Spleen (tissue), 11 donors: ENCODE measurements around the gene DNMBP. TPM values are rescaled to one million over a fixed set of nuclear protein-coding genes. Genes with fewer than 3 reads are reported as not detected.

Source experiments
- DNase-seq: peaks from one replicate; pipeline ENCODE4 v3.0.0-alpha.2; 2020
- H3K27ac ChIP-seq, 8 donors: fragments of 200-600 bp; sonication (generic) in 7 of 8; 1 replicate in 4 of 8; 2 replicates in 4 of 8; pipeline versions ENCODE4 v1.5.0 to v1.8.0; 2016 to 2021; ENCODE audit warnings: inconsistent platforms in 4 of 8, mild to moderate bottlenecking in 4 of 8, moderate library complexity in 1 of 8
- H3K27me3 ChIP-seq, 7 donors: fragments of 200-600 bp; sonication (generic) in 6 of 7; replicated peaks in 1 of 7; 1 replicate in 4 of 7; 2 replicates in 3 of 7; pipeline versions ENCODE4 v1.5.0 to v1.8.0; 2016 to 2021; ENCODE audit warnings: inconsistent platforms in 3 of 7, mild to moderate bottlenecking in 1 of 7
- H3K36me3 ChIP-seq, 6 donors: fragments of 200-600 bp; sonication (generic) in 5 of 6; 1 replicate in 4 of 6; 2 replicates in 2 of 6; pipeline versions ENCODE4 v1.5.0 to v1.8.0; 2016 to 2021; ENCODE audit warnings: inconsistent platforms in 2 of 6
- H3K4me1 ChIP-seq, 6 donors: fragments of 200-600 bp; sonication (generic) in 5 of 6; 1 replicate in 3 of 6; 2 replicates in 3 of 6; pipeline versions ENCODE4 v1.5.0 to v1.8.0; 2016 to 2021; ENCODE audit warnings: inconsistent platforms in 3 of 6
- H3K4me3 ChIP-seq, 8 donors: fragments of 200-600 bp; sonication (generic) in 7 of 8; 1 replicate in 4 of 8; 2 replicates in 4 of 8; pipeline versions ENCODE4 v1.5.0 to v1.8.0; 2016 to 2021; ENCODE audit warnings: inconsistent platforms in 4 of 8, mild to moderate bottlenecking in 4 of 8, moderate library complexity in 2 of 8
- H3K9me3 ChIP-seq, 8 donors: fragments of 200-600 bp; sonication (generic) in 7 of 8; 1 replicate in 4 of 8; 2 replicates in 4 of 8; pipeline versions ENCODE4 v1.5.0 to v1.8.0; 2016 to 2021; ENCODE audit warnings: inconsistent platforms in 4 of 8
- CTCF ChIP-seq, 11 experiments: fragments of 200-600 bp in 7 of 11; fragments of 450-650 bp in 4 of 11; sonication (generic) in 4 of 11; IDR thresholded peaks in 8 of 11; conservative IDR thresholded peaks in 3 of 11; 1 replicate in 7 of 11; 2 replicates in 4 of 11; pipeline versions ENCODE4 v1.4.0 to v1.8.0; 2016 to 2021; ENCODE audit warnings: antibody characterized with exemption in 11 of 11, inconsistent platforms in 4 of 11, mild to moderate bottlenecking in 1 of 11
- POLR2A ChIP-seq, 3 donors: fragments of 450-650 bp; IDR thresholded peaks; one replicate each; pipeline ENCODE4 v1.5.1; 2017; ENCODE audit warnings: antibody characterized with exemption in 3 of 3, mild to moderate bottlenecking in 1 of 3
- POLR2AphosphoS5 ChIP-seq, 3 donors: sonication (generic); formaldehyde crosslinking; IDR thresholded peaks; one replicate each; pipeline ENCODE4 v1.5.1; 2017; ENCODE audit warnings: antibody characterized with exemption in 3 of 3
- WGBS, 5 donors: extraction: QIAGEN DNeasy Blood & Tissue Kit in 3 of 5; methylation state at CpG; one replicate each; pipeline versions ENCODE4 v1.1.5 to v1.1.7; 2013 to 2018; 5-methylcytosine and 5-hydroxymethylcytosine counted together
- intact Hi-C: fragments of 100-400 bp; cut with DNase I; formaldehyde crosslinking; loops from one replicate; pipeline ENCODE4 v1.15.0; 2023; ENCODE audit warnings: low total_unique reads
- polyA plus RNA-seq, 3 donors: library from polyadenylated mRNA; stranded (reverse); fragments of 200-250 nt; gene quantifications; one replicate each; pipeline ENCODE4 v1.2.1, GENCODE V29; 2013
- total RNA-seq, 7 donors: library from RNA; depleted of rRNA in 3 of 7; stranded (reverse); fragments of >200 nt in 3 of 7; fragmentation: NEBNext Ultra II Directional in 4 of 7; extraction: Animal tissue kit (Norgen Biotek cat#: 25700) in 4 of 7; gene quantifications; one replicate each; pipeline versions ENCODE4 v1.1.0 to v1.2.1, GENCODE V29; 2016 to 2021
- donor health status: healthy with polysubstance abuse.
- donor health status: DM: no; HTN: no; CAD: no; lungs with moderate emphysema.
- donor health status: DM: no; HTN: no; CAD: no.
- donor health status: Bipolar disorder and iron deficiency.
- donor health status: healthy.
- donor health status: DM: no; HTN: no; CAD: no.
- donor health status: DM: yes; HTN: yes; CAD: no.

The DNMBP gene
- total and polyA plus RNA-seq, 10 donors = 4.6 to 19.5 (median 15.9) TPM

- intact Hi-C loops = no loop called here
- Histone ChIP-seq H3K4me1 (peaks cover 0 to 5% (median 1%) of the 10 kb centered on the region in 6 donors), H3K4me3 (no peak overlapping the region), H3K27me3 (peaks cover 0 to 10% (median 0%) of the 10 kb centered on the region in 7 donors), H3K36me3 (peaks cover 0 to 73% (median 45%) of the 10 kb centered on the region in 6 donors), H3K9me3 (no peaks in the 10 kb centered on the region), H3K27ac (no peak overlapping the region)
- WGBS, 5 donors = 85 to 94% (median 91%) methylated on average over 5 of the region's 5 CpGs
- DNase-seq = no peak
- TF ChIP-seq POLR2AphosphoS5 (IDR thresholded peaks at IDR 0.05) = no peak
- TF ChIP-seq POLR2A (IDR thresholded peaks at IDR 0.05) = no peak
- TF ChIP-seq CTCF (IDR thresholded peaks at IDR 0.05 in 8 of 11, conservative IDR thresholded peaks at IDR 0.05 in 3 of 11) = no peak
Measured at GRCh38 chr10:99875473-99875872, 134.3 kb downstream of the DNMBP start.

GRCh38 chr10:99874341-99875085 lies 135.2 kb downstream of the DNMBP start:
- H3K4me3 ChIP-seq = no peak overlapping the region
- 76 to 89% (median 82%) methylated on average over 9 of the region's 9 CpGs for WGBS, 5 donors

GRCh38 chr10:99873846-99874245 lies 135.9 kb downstream of the DNMBP start:
- Histone ChIP-seq H3K9me3 (no peaks in the 10 kb centered on the region), H3K4me1 (peaks cover 0 to 14% (median 3%) of the 10 kb centered on the region in 6 donors), H3K4me3 (no peak overlapping the region), H3K27ac (no peak overlapping the region), H3K36me3 (peaks cover 0 to 57% (median 29%) of the 10 kb centered on the region in 6 donors), H3K27me3 (peaks cover 0 to 26% (median 3%) of the 10 kb centered on the region in 7 donors)
- WGBS, 5 donors = 94 to 98% (median 97%) methylated on average over 5 of the region's 5 CpGs
- intact Hi-C loops = no loop called here
- no peak for DNase-seq
- TF ChIP-seq CTCF (IDR thresholded peaks at IDR 0.05 in 8 of 11, conservative IDR thresholded peaks at IDR 0.05 in 3 of 11) (no peak), POLR2AphosphoS5 (IDR thresholded peaks at IDR 0.05) (no peak), POLR2A (IDR thresholded peaks at IDR 0.05) (no peak)

More at GRCh38 chr10:99874341-99875085, 135.2 kb downstream of the DNMBP start:
- H3K27me3 ChIP-seq = peaks cover 0 to 20% (median 2%) of the 10 kb centered on the region in 7 donors
- peaks cover 0 to 63% (median 36%) of the 10 kb centered on the region in 6 donors for H3K36me3 ChIP-seq
- H3K27ac ChIP-seq = no peak overlapping the region
- peaks cover 0 to 14% (median 3%) of the 10 kb centered on the region in 6 donors for H3K4me1 ChIP-seq
- no peak for TF ChIP-seq CTCF (IDR thresholded peaks at IDR 0.05 in 8 of 11, conservative IDR thresholded peaks at IDR 0.05 in 3 of 11)
- TF ChIP-seq POLR2AphosphoS5 (IDR thresholded peaks at IDR 0.05) = peak in 1 of 3 donors; percentile 65
- intact Hi-C loops = no loop called here
- H3K9me3 ChIP-seq = no peaks in the 10 kb centered on the region
- no peak for DNase-seq

GRCh38 chr10:99872367-99873162 lies 137.2 kb downstream of the DNMBP start:
- WGBS, 5 donors = 71 to 79% (median 76%) methylated on average over 5 of the region's 5 CpGs
- Histone ChIP-seq H3K4me1 (peaks cover 0 to 14% (median 3%) of the 10 kb centered on the region in 6 donors), H3K36me3 (peaks cover 0 to 44% (median 17%) of the 10 kb centered on the region in 6 donors), H3K27ac (no peak overlapping the region), H3K9me3 (peaks cover 0 to 8% (median 0%) of the 10 kb centered on the region in 8 donors), H3K27me3 (peaks cover 0 to 34% (median 3%) of the 10 kb centered on the region in 7 donors), H3K4me3 (no peak overlapping the region)
- TF ChIP-seq CTCF (IDR thresholded peaks at IDR 0.05 in 8 of 11, conservative IDR thresholded peaks at IDR 0.05 in 3 of 11) = no peak
- TF ChIP-seq POLR2A (IDR thresholded peaks at IDR 0.05) = no peak
- no peak for TF ChIP-seq POLR2AphosphoS5 (IDR thresholded peaks at IDR 0.05)
- no peak for DNase-seq
- intact Hi-C loops = no loop called here
